IPS-18c (cell line): ENCODE results near the gene METAP1.
"Not testable (repeated sequence)": the region's sequence is repeated elsewhere in the genome, so short reads cannot be mapped to it uniquely, and the experiment has no call there.

ENCODE experiments used
- H3K4me3 ChIP-seq: 2 replicates; pipeline ENCODE4 v1.7.0; 2013; ENCODE audit warnings: low read depth, mild to moderate bottlenecking, low read length, moderate library complexity; ENCODE audit not compliant: insufficient read depth
- H3K9me3 ChIP-seq: one replicate; pipeline ENCODE4 v1.6.1; 2013; ENCODE audit warnings: mild to moderate bottlenecking, low read length, moderate library complexity; ENCODE audit not compliant: control insufficient read depth, insufficient read depth

The METAP1 gene

GRCh38 chr4:99028187-99028586 is 32.7 kb downstream of the METAP1 start:
- H3K4me3 ChIP-seq: no peak overlapping the region
- no peaks in the 10 kb centered on the region for H3K9me3 ChIP-seq

GRCh38 chr4:99029018-99029735 is 33.7 kb downstream of the METAP1 start:
- no peaks in the 10 kb centered on the region for H3K9me3 ChIP-seq

GRCh38 chr4:99029852-99030251 is 34.3 kb downstream of the METAP1 start:
- Histone ChIP-seq H3K4me3 (no peak overlapping the region), H3K9me3 (no peaks in the 10 kb centered on the region)

More at GRCh38 chr4:99029018-99029735, 33.7 kb downstream of the METAP1 start:
- no peak overlapping the region for H3K4me3 ChIP-seq

GRCh38 chr4:99033956-99034355 is 38.4 kb downstream of the METAP1 start:
- no peak overlapping the region for H3K4me3 ChIP-seq
- H3K9me3 ChIP-seq: no peaks in the 10 kb centered on the region

GRCh38 chr4:99038213-99038612 is 42.7 kb downstream of the METAP1 start:
- Histone ChIP-seq H3K9me3 (no peaks in the 10 kb centered on the region), H3K4me3 (no peak overlapping the region)

- Histone ChIP-seq H3K4me3 (no peak overlapping the region), H3K9me3 (no peaks in the 10 kb centered on the region)
These were observed 47.8 kb downstream of the METAP1 start for GRCh38 chr4:99043346-99043745.

GRCh38 chr4:99047710-99048109 is 52.2 kb downstream of the METAP1 start:
- Histone ChIP-seq H3K9me3 (no peaks in the 10 kb centered on the region), H3K4me3 (no peak overlapping the region)

- H3K9me3 ChIP-seq: no peaks in the 10 kb centered on the region
- H3K4me3 ChIP-seq: no peak overlapping the region
These were observed 57.4 kb downstream of the METAP1 start for GRCh38 chr4:99052902-99053301.

- no peaks in the 10 kb centered on the region for H3K9me3 ChIP-seq
- H3K4me3 ChIP-seq: no peak overlapping the region
These were observed 59.0 kb downstream of the METAP1 start for GRCh38 chr4:99054428-99054994.

GRCh38 chr4:99058228-99058627 is 62.7 kb downstream of the METAP1 start:
- Histone ChIP-seq H3K9me3 (no peaks in the 10 kb centered on the region), H3K4me3 (no peak overlapping the region)

GRCh38 chr4:99059550-99059949 is 64.0 kb downstream of the METAP1 start:
- H3K4me3 ChIP-seq: no peak overlapping the region
- no peaks in the 10 kb centered on the region for H3K9me3 ChIP-seq

GRCh38 chr4:99061048-99061700 is 65.7 kb downstream of the METAP1 start:
- H3K4me3 ChIP-seq: no peak overlapping the region
- H3K9me3 ChIP-seq: no peaks in the 10 kb centered on the region

GRCh38 chr4:99062120-99062519 is 66.6 kb downstream of the METAP1 start:
- Histone ChIP-seq H3K9me3 (no peaks in the 10 kb centered on the region), H3K4me3 (no peak overlapping the region)

- not testable (repeated sequence) for H3K9me3 ChIP-seq, H3K4me3 ChIP-seq
These were observed 70.0 kb downstream of the METAP1 start for GRCh38 chr4:99065521-99065920.

- Histone ChIP-seq H3K9me3 (no peaks in the 10 kb centered on the region), H3K4me3 (no peak overlapping the region)
These were observed 72.1 kb downstream of the METAP1 start for GRCh38 chr4:99067617-99068016.

- H3K9me3 ChIP-seq: no peaks in the 10 kb centered on the region
These were observed 75.6 kb downstream of the METAP1 start for GRCh38 chr4:99071159-99071558.

GRCh38 chr4:99074816-99075215 is 79.3 kb downstream of the METAP1 start:
- no peaks in the 10 kb centered on the region for H3K9me3 ChIP-seq
- H3K4me3 ChIP-seq: no peak overlapping the region

More at GRCh38 chr4:99071159-99071558, 75.6 kb downstream of the METAP1 start:
- no peak overlapping the region for H3K4me3 ChIP-seq

- H3K4me3 ChIP-seq: no peak overlapping the region
- no peaks in the 10 kb centered on the region for H3K9me3 ChIP-seq
These were observed 80.9 kb downstream of the METAP1 start for GRCh38 chr4:99076292-99076976.
